ENCODE results near the gene KLF11.

DNA sequence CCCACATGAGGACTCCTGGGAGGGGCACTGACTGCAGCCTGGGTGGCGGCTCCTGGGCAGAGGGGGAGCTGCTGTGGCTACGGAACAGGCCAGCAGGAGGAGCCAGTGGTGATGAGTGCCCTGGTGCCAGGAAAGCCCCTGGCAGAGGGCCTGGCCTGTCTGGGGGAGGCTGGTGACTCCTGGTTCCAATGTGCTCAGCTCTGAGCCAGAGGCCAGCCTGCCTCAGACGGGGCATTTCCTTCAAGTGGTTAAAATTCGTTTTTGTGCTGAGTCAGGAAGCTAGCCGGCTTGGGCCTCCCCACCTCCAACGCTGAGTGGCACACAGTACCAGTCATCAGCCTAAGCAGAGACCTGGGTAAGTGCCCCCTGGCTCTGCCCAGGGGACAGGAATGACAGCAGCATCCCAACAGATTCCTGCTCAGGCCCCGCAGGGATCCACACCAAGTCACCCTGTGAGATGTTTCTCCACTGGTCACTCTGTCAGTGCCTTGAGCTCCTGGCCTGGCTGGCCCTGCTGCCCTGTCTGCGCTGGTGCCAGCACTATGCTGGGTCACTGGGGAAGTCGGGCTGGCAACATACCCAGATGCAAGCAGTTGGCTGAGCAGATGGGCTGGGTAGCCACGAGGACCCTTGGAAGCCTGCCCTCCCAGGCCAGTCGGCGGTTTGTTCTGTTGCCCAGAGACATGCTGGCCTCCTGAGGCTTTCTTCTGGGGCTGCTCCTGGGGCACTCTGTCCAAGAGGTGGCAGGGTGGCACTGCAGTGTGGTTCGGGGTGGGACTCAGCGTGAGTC is 7.1 kb upstream of the KLF11 start:
- TF ChIP-seq, protein P1, sequence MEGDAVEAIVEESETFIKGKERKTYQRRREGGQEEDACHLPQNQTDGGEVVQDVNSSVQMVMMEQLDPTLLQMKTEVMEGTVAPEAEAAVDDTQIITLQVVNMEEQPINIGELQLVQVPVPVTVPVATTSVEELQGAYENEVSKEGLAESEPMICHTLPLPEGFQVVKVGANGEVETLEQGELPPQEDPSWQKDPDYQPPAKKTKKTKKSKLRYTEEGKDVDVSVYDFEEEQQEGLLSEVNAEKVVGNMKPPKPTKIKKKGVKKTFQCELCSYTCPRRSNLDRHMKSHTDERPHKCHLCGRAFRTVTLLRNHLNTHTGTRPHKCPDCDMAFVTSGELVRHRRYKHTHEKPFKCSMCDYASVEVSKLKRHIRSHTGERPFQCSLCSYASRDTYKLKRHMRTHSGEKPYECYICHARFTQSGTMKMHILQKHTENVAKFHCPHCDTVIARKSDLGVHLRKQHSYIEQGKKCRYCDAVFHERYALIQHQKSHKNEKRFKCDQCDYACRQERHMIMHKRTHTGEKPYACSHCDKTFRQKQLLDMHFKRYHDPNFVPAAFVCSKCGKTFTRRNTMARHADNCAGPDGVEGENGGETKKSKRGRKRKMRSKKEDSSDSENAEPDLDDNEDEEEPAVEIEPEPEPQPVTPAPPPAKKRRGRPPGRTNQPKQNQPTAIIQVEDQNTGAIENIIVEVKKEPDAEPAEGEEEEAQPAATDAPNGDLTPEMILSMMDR (IDR thresholded peaks at IDR 0.05) = peak; percentile 49 to 82 (median 77)
- TF ChIP-seq POLR2A (IDR thresholded peaks at IDR 0.05) = peak in 2 of 3 donors; percentile 27

Measured in body of pancreas (tissue), 4 donors.